Activated T-helper 1 cell treated with Interleukin-2 at 50 U/mL for 16 hours (primary cell): ENCODE measurements around the gene SUB1.
"Not testable (repeated sequence)": the region's sequence is repeated elsewhere in the genome, so short reads cannot be mapped to it uniquely, and the experiment has no call there.

Experiments
- DNase-seq: peaks from one replicate; pipeline ENCODE4 v3.0.0-alpha.2; 2020; ENCODE audit warnings: low read depth

SUB1 gene

GRCh38 chr5:32566319-32567111 lies 18.8 kb upstream of the SUB1 start:
- DNase-seq, result no peak

- DNase-seq, result no peak
Observed at GRCh38 chr5:32571128-32571527, 14.2 kb upstream of the SUB1 start.

GRCh38 chr5:32572778-32573480 lies 12.4 kb upstream of the SUB1 start:
- no peak for DNase-seq

DNA sequence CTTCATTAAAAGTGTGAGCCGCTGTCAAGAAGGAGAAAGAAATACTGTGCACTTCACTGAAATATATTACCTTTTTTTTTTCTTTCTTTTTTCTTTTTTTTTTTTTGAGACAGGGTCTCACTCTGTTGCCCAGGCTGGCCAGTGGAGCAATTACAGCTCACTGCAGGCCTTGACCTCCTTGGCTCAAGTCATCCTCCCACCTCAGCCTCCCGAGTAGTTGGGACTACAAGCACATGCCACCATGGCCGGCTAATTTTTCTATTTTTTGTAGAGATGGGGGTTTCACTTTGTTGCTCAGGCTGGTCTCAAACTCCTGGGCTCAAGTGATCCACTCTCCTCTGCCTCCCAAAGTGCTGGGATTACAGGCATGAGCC lies 11.9 kb upstream of the SUB1 start:
- DNase-seq, result not testable (repeated sequence)

GRCh38 chr5:32574540-32575175 lies 10.7 kb upstream of the SUB1 start:
- no peak for DNase-seq

DNA sequence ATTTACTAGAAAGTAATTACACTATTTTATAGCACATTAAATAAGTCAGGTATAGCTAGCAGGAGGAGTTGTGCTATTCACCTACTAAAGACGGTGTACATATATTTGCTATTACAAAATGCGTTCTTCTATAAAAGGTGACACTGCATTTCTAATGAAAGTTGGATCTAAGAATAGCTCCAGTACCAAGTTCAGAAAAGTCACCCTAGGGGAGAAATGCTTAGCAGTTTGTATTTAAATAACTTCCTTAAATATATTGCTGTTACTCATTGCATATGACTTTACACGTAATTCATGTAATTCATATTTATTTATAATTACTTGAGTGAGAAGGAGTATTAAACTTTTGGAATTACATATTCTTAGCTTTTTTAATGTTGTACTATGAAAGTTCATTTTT lies 7.0 kb upstream of the SUB1 start:
- DNase-seq, result no peak

DNA sequence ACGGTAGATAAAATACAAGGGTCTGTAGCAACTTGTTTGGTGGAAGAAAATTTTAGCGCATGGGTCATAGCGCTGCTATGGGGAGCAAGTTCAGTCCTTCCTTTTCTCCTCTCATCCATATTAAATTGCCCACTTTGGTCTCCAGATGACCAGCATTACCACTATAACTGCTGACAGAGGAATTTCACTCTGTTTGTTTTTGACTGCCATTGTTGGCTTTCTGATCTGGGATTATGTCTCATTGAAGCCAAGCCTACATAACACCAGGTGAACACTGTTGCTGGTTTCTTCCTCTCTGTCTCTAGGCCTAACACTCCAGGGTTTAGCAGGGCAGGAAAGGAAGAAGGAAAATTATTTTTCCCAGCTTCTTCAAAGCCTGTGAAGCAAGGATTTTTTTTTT lies 6.6 kb upstream of the SUB1 start:
- no peak for DNase-seq

GRCh38 chr5:32581010-32581785 lies 4.2 kb upstream of the SUB1 start:
- no peak for DNase-seq

GRCh38 chr5:32583582-32584232 lies 1.6 kb upstream of the SUB1 start:
- DNase-seq, result no peak

GRCh38 chr5:32584646-32585045 lies 711 bp upstream of the SUB1 start:
- no peak for DNase-seq

GRCh38 chr5:32585122-32585445 lies 273 bp upstream of the SUB1 start:
- no peak for DNase-seq

DNA sequence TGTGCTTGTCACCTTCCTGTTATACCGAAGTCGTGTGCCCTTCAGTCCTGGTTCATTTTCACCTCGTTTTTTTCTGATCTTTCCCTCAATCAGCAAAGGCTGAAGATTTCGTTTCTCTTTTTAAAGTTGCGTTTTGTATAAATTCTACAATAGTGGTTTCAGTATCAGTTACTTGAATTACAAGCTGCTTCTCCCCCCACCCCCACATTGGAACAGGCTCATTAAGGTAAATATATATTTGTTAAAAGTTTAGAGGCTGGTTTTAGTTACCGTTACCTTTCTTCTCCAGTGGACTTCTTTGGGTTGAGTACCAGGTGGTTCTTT lies 881 bp downstream of the SUB1 start:
- DNase-seq, result no peak

- no peak for DNase-seq
Observed at GRCh38 chr5:32587067-32587551, 1.8 kb downstream of the SUB1 start.

DNA sequence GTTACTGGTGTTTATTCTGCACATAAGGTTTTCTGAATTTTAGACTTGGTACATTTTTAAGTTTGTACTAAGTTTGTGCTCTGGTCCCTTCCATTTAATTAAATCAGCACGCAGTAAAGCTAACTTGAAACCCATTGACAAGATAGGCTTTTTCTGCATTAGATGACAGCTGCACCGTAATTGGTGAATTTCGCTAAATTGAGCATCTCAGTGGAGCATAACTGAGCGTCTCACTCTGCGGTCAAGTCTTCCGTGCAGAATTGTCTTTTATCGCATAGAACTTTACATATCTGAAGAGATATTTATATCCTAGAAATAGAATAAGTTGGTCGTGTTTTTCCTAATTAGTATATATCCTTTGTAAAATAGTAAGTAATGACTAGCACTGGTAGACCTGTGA lies 4.1 kb downstream of the SUB1 start:
- no peak for DNase-seq

DNA sequence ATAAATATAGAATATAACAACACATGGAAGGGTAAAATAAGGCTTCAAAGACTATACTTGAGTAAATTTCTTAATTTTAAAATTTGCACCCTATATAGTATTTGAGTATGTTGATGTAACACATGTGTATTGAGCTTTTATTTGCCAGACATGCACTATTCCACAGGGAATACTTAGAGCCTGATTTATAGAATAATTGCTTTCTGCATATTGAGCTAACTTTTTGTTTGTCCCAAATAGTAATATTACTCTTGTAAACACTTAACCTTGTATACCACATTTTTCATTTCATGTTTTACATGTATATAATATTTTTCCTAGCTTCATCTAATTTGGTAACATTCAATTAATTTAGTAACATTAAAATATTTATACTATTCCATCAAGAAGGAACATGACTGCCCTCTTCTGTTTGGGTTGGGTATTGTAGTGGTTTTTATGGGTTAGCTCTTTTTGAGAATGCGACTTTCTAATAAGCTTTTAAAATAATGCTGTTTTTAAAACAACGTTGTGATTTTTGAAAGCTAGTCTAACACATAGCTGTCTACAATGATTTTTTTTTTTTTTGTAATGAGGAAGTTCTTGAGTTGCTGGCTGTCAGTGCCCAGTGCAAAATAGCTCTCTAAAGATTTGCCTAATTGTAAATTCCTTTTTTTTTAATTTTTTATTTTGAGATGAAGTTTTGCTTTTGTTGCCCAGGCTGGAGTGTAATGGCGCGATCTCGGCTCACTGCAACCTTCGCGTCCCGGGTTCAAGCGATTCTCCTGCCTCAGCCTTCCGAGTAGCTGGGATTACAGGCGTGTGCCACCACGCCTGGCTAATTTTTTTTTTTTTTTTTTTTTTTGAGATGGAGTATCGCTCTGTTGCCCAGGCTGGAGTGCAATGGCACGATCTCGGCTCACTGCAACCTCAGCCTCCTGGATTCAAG lies 4.8 kb downstream of the SUB1 start:
- DNase-seq, result no peak

DNA sequence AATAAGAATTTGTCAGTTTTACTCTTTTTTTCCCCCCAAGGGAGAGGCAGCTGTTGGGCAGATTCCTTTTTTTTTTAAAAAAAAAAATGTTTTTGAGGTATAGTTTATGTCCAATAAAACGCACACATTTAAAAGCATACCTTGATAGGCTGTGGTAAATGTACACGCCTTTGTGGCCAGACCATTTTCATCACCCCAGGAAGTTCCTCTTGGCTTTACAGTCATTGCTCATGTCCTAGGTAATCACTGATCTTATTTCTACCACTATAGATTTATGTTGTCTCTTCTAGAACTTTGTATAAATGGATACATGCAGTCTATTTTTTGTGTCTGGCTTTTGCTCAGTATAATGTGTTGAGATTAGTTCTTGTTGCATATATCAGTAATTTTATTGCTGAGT lies 9.8 kb downstream of the SUB1 start:
- DNase-seq, result no peak

GRCh38 chr5:32597041-32597629 lies 11.8 kb downstream of the SUB1 start:
- DNase-seq, result no peak

DNA sequence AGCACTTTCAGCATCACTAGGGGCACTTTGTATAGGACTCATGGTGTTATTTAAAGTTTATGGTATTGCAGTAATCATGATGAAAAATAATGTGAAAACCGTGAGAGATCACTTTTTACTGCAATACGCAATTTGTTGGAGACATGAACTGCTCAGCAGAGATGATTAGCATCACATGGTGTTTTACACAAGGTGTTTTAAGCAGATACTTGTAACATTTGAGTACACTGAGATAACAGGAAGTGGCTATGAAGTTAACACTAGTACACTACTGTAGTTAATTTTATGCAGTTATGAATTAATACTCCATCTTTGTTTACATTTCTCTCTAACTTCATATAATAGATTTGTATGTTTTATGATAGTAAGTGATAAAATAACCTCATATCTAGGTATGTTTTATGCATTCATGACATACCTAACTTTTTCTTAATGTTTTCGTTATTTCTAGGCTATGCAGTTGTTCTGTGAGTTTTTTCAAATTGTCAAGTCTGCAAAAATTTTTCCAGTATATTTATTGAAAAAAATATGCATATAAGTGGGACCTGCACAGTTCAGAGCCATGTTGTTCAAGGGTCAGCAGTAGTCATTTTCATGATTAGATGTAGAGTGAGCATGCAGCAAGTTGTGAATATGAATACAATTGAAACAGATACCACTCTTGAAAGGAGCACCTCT lies 13.0 kb downstream of the SUB1 start:
- DNase-seq, result no peak

GRCh38 chr5:32598997-32599549 lies 13.7 kb downstream of the SUB1 start:
- DNase-seq, result no peak
